ENCODE measurements around the gene SLC4A1.

DNA sequence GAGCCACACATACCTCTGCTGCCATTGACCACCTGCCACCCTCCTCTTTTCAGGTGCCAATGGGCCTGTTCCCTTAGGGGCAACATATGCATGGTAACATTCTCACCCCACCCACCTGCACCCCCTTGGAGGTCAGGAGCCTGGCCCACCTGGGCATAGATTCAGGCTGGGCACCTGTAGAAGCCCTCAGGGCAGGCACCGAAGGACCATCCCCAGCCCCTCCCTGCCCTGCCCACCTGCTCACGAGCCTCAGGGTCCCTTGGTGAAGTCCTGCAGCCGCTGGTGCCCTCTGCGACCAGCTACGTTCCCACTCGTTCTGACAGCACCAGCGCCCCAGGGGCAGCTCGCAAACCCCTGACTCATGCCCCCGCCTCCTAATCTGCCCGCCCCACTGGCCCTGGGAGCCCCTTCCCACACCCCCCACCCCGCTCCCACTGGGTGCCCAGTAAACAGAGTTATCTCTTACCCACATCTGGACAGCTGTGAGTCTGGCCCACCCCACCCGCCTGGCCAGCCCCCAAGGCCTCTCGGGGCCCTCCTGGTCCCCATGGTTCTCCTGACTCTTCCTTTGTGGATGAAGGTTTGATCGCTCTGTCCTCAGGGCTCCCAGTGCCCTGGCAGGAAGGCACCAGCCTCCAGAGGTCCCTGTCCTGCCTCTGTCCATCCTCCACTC, at the start of gene SLC4A1:
- TF ChIP-seq, protein P1, sequence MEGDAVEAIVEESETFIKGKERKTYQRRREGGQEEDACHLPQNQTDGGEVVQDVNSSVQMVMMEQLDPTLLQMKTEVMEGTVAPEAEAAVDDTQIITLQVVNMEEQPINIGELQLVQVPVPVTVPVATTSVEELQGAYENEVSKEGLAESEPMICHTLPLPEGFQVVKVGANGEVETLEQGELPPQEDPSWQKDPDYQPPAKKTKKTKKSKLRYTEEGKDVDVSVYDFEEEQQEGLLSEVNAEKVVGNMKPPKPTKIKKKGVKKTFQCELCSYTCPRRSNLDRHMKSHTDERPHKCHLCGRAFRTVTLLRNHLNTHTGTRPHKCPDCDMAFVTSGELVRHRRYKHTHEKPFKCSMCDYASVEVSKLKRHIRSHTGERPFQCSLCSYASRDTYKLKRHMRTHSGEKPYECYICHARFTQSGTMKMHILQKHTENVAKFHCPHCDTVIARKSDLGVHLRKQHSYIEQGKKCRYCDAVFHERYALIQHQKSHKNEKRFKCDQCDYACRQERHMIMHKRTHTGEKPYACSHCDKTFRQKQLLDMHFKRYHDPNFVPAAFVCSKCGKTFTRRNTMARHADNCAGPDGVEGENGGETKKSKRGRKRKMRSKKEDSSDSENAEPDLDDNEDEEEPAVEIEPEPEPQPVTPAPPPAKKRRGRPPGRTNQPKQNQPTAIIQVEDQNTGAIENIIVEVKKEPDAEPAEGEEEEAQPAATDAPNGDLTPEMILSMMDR (conservative IDR thresholded peaks at IDR 0.05 in 1 of 2, IDR thresholded peaks at IDR 0.05 in 1 of 2; ENCODE audit: extremely low read depth in 1 of 2, insufficient read depth in 1 of 2, low read depth in 1 of 2, low read length in 2 of 2): no peak
- TF ChIP-seq EZH2 (IDR thresholded peaks at IDR 0.05; ENCODE audit: borderline replicate concordance, low read length): no peak
